ENCODE data around the gene LCN12. TPM values are rescaled to one million over a fixed set of nuclear protein-coding genes. Genes with fewer than 3 reads are reported as not detected.

LCN12 gene
- total RNA-seq, 6 experiments from 2014 or later = 2.7 to 36.4 (median 20.3) TPM

GRCh38 chr9:136955943-136956335 is 3.9 kb downstream of the LCN12 start:
- Histone ChIP-seq H3K27ac (no peak overlapping the region), H3K4me1 (peaks cover 0 to under 1% (median 0%) of the 10 kb centered on the region in 4 donors), H3K4me3 (no peak overlapping the region), H3K27me3 (no peaks in the 10 kb centered on the region), H3K9me3 (no peaks in the 10 kb centered on the region), H3K36me3 (no peaks in the 10 kb centered on the region)
- DNase-seq (no peak), ATAC-seq (no peak)
- no peak for TF ChIP-seq POLR2A (IDR thresholded peaks at IDR 0.05)
- TF ChIP-seq, protein P1, sequence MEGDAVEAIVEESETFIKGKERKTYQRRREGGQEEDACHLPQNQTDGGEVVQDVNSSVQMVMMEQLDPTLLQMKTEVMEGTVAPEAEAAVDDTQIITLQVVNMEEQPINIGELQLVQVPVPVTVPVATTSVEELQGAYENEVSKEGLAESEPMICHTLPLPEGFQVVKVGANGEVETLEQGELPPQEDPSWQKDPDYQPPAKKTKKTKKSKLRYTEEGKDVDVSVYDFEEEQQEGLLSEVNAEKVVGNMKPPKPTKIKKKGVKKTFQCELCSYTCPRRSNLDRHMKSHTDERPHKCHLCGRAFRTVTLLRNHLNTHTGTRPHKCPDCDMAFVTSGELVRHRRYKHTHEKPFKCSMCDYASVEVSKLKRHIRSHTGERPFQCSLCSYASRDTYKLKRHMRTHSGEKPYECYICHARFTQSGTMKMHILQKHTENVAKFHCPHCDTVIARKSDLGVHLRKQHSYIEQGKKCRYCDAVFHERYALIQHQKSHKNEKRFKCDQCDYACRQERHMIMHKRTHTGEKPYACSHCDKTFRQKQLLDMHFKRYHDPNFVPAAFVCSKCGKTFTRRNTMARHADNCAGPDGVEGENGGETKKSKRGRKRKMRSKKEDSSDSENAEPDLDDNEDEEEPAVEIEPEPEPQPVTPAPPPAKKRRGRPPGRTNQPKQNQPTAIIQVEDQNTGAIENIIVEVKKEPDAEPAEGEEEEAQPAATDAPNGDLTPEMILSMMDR (IDR thresholded peaks at IDR 0.05) = no peak
- intact Hi-C loops (cut with DNase I) = no loop called here
- WGBS (ENCODE audit: insufficient coverage, low coverage, low lambda C conversion rate, missing lambda C conversion rate) = 80% methylated on average over 2 of the region's 9 CpGs

DNA sequence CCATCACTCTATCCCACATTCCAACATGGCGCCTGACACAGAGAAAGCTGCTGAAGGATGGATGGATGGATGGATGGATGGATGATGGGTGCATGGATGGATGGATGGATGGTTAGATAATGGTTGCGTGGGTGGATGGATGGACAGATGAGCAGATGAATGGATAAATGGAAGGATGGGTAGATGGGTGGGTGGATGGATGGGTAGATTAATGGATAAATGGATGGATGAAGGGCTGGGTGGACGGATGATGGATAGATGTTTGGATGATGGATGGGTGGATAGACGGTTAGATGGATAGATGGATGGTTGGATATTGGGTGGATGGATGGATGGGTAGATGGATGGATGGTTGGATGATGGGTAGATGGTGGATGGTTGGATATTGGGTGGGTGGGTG is 4.5 kb downstream of the LCN12 start:
- ATAC-seq (no peak), DNase-seq (no peak)
- 93% methylated on average over 4 of the region's 4 CpGs for WGBS (ENCODE audit: insufficient coverage, low coverage, low lambda C conversion rate, missing lambda C conversion rate)
- no peaks in the 10 kb centered on the region for H3K4me1 ChIP-seq
- no peaks in the 10 kb centered on the region for H3K36me3 ChIP-seq
- H3K27me3 ChIP-seq = no peaks in the 10 kb centered on the region
- no peak overlapping the region for H3K4me3 ChIP-seq
- TF ChIP-seq POLR2A (IDR thresholded peaks at IDR 0.05) = no peak
- TF ChIP-seq, protein P1 (IDR thresholded peaks at IDR 0.05) = no peak
- intact Hi-C loops (cut with DNase I) = no loop called here
- no peaks in the 10 kb centered on the region for H3K9me3 ChIP-seq
- H3K27ac ChIP-seq = no peak overlapping the region

DNA sequence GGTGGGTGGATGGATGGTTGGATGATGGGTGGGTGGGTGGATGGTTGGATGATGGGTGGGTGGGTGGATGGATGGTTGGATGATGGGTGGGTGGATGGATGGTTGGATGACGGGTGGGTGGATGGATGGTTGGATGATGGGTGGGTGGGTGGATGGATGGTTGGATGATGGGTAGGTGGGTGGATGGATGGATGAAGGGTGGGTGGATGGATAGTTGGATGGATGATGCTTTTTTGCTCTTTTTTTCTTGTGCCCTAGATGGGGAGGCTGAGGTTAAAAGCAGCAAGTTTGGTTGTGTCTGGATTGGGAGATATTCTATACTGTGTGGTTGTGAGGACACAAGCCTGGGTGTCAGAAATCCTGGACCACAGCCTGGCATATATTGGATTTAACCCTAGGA is 5.4 kb downstream of the LCN12 start:
- no peaks in the 10 kb centered on the region for H3K27me3 ChIP-seq
- H3K27ac ChIP-seq = no peak overlapping the region
- H3K36me3 ChIP-seq = no peaks in the 10 kb centered on the region
- no peaks in the 10 kb centered on the region for H3K4me1 ChIP-seq
- intact Hi-C loops (cut with DNase I) = no loop called here
- H3K9me3 ChIP-seq = no peaks in the 10 kb centered on the region
- DNase-seq (no peak), ATAC-seq (no peak)
- H3K4me3 ChIP-seq = no peak overlapping the region
- 88% methylated on average over 1 of the region's 1 CpG for WGBS (ENCODE audit: insufficient coverage, low coverage, low lambda C conversion rate, missing lambda C conversion rate)
- TF ChIP-seq, protein P1 (IDR thresholded peaks at IDR 0.05) = no peak
- no peak for TF ChIP-seq POLR2A (IDR thresholded peaks at IDR 0.05)

GRCh38 chr9:136957901-136958300 is 5.8 kb downstream of the LCN12 start:
- no peak overlapping the region for H3K27ac ChIP-seq
- intact Hi-C loops (cut with DNase I) = no loop called here
- TF ChIP-seq POLR2A (IDR thresholded peaks at IDR 0.05) = no peak
- TF ChIP-seq, protein P1 (IDR thresholded peaks at IDR 0.05) = no peak
- no peaks in the 10 kb centered on the region for H3K36me3 ChIP-seq
- no CpG with 5 or more reads among the region's 6 CpGs for WGBS (ENCODE audit: insufficient coverage, low coverage, low lambda C conversion rate, missing lambda C conversion rate)
- DNase-seq = no peak
- no peaks in the 10 kb centered on the region for H3K9me3 ChIP-seq
- no peaks in the 10 kb centered on the region for H3K4me1 ChIP-seq
- no peak for ATAC-seq
- no peaks in the 10 kb centered on the region for H3K27me3 ChIP-seq
- no peak overlapping the region for H3K4me3 ChIP-seq

DNA sequence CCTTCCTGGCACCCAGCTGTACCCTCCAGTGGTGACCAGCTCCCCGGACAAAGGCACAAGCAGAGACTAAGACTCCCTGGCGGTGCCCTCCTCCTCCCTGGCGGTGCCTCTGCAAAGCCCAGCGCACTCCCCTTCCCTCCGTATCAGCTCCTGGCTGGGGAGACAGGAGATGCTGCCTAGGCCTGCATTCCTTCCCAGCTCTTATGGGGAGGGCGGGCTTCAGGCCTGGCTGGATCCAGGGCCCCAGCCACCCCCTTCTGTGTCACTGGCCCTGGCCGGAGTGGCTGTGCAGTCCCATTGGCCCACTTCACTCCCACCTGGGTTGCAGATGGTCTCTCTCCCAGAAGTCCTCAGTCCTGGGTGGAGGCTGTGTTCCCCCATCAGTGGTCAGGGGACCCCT is 6.4 kb downstream of the LCN12 start:
- no peak overlapping the region for H3K4me3 ChIP-seq

More for the DNA sequence above, 6.4 kb downstream of the LCN12 start:
- Histone ChIP-seq H3K36me3 (no peaks in the 10 kb centered on the region), H3K27me3 (no peaks in the 10 kb centered on the region), H3K9me3 (no peaks in the 10 kb centered on the region), H3K27ac (no peak overlapping the region), H3K4me1 (no peaks in the 10 kb centered on the region)
- TF ChIP-seq, protein P1 (IDR thresholded peaks at IDR 0.05) = no peak
- no peak for TF ChIP-seq POLR2A (IDR thresholded peaks at IDR 0.05)
- ATAC-seq (no peak), DNase-seq (no peak)
- intact Hi-C loops (cut with DNase I) = no loop called here
- no CpG with 5 or more reads among the region's 7 CpGs for WGBS (ENCODE audit: insufficient coverage, low coverage, low lambda C conversion rate, missing lambda C conversion rate)

Measured in right lobe of liver (tissue), 6 donors.